ENCODE data around the gene ENTPD7. TPM values are rescaled to one million over a fixed set of nuclear protein-coding genes. Genes with fewer than 3 reads are reported as not detected.
A peak's percentile ranks its signal among the peaks of the same experiment; 100 is the strongest.

ENTPD7 gene
- total and polyA plus RNA-seq, 9 of the 15 experiments (the other 6 are each of a cell fraction or from before 2014, with no cell fraction given) = 1.4 to 13.9 (median 8.5) TPM

GRCh38 chr10:99659868-99660366 is 608 bp downstream of the ENTPD7 start:
- CTCF ChIA-PET (ENCODE audit: low intra/inter-chr PET ratio) = no interaction called here
- Histone ChIP-seq H3K9ac (ENCODE audit: insufficient read depth in 1 of 2, low read depth in 2 of 2, low read length in 2 of 2) (peak overlapping the region; percentile 90 to 97), H3K79me2 (ENCODE audit: control insufficient read depth, insufficient read depth, low read length) (peaks cover 9% of the 10 kb centered on the region), H3K27me3 (ENCODE audit: control insufficient read depth in 2 of 2, insufficient read depth in 2 of 2, low read length in 2 of 2) (no peaks in the 10 kb centered on the region), H3K9me3 (replicated peaks; ENCODE audit: control insufficient read depth, insufficient read depth, low read depth, low read length) (no peaks in the 10 kb centered on the region), H4K20me1 (replicated peaks; ENCODE audit: control insufficient read depth, insufficient read depth, low read length) (no peaks in the 10 kb centered on the region), H3K36me3 (ENCODE audit: control insufficient read depth, insufficient read depth, low read length) (0 out of 3 replicates have a peak, but pooled peaks cover 3% of the 10 kb centered on the region), H3K4me2 (ENCODE audit: insufficient read depth, low read length) (peak overlapping the region; percentile 98), H2AFZ (ENCODE audit: low read depth, low read length) (peak overlapping the region; percentile 92), H3K4me3 (peak overlapping the region; percentile 90), H3K9me1 (ENCODE audit: control insufficient read depth, insufficient read depth, low read length) (no peaks in the 10 kb centered on the region), H3K4me1 (replicated peaks in 1 of 2; ENCODE audit: control insufficient read depth in 2 of 2, insufficient read depth in 2 of 2, low read length in 2 of 2) (peaks cover 6 to 10% of the 10 kb centered on the region in 2 experiments; a peak in 3 of 5 replicates), H3K27ac (ENCODE audit: extremely low read depth, low read depth, low read length) (peak overlapping the region; percentile 76)
- under 1% methylated on average over 10 of the region's 10 CpGs for WGBS (ENCODE audit: insufficient coverage, low coverage, missing lambda C conversion rate)
- BruUV-seq (replicated peaks) = TSS peak; percentile 52
- in situ Hi-C loops (cut with MboI) = no loop called here
- no peak for ATAC-seq
- no peak for FAIRE-seq
- POLR2A ChIA-PET = interaction anchor here (0.6 to 1.5 kb wide), 5 partner anchors 7 to 230 kb away, joined by 3 to 4 read pairs (median 3); partner anchors contain the start of genes GOT1 and SLC25A28
- no peak for DNase-seq (ENCODE audit: extremely low read depth in 1 of 4, low spot score in 3 of 4)
- intact Hi-C loops (cut with micrococcal nuclease) = no loop called here
- no peak for TF ChIP-seq POLR2A (conservative IDR thresholded peaks at IDR 0.05)
- TF ChIP-seq TARDBP (IDR thresholded peaks at IDR 0.05) = no peak
- TF ChIP-seq RBM25 (IDR thresholded peaks at IDR 0.05; ENCODE audit: low read depth, low read length, severe bottlenecking) = no peak
- no peak for TF ChIP-seq RREB1 (CRISPR knock-in tag; IDR thresholded peaks at IDR 0.05)
- TF ChIP-seq BCLAF1 (IDR thresholded peaks at IDR 0.05; ENCODE audit: borderline replicate concordance in 1 of 2, control insufficient read depth in 1 of 2, low read depth in 2 of 2, low read length in 1 of 2) = no peak
- no peak for TF ChIP-seq RBM17 (IDR thresholded peaks at IDR 0.05; ENCODE audit: borderline replicate concordance, low read depth, low read length)
- no peak for TF ChIP-seq NFYB (IDR thresholded peaks at IDR 0.05; ENCODE audit: extremely low read depth, insufficient read length)
